Measurements from ENCODE around the gene DLG2.

- TF ChIP-seq CTCF (IDR thresholded peaks at IDR 0.05; ENCODE audit: low read length) (no peak), EZH2 (IDR thresholded peaks at IDR 0.05; ENCODE audit: borderline replicate concordance, low read length) (no peak)
These were observed 280.7 kb downstream of the DLG2 start for GRCh38 chr11:85346484-85346883.

Data from OCI-LY1 (cell line).